ENCODE data around the gene CD83. TPM values are rescaled to one million over a fixed set of nuclear protein-coding genes. Genes with fewer than 3 reads are reported as not detected.

CD83 gene
- total RNA-seq, 1 donor = 1.4 TPM

DNA sequence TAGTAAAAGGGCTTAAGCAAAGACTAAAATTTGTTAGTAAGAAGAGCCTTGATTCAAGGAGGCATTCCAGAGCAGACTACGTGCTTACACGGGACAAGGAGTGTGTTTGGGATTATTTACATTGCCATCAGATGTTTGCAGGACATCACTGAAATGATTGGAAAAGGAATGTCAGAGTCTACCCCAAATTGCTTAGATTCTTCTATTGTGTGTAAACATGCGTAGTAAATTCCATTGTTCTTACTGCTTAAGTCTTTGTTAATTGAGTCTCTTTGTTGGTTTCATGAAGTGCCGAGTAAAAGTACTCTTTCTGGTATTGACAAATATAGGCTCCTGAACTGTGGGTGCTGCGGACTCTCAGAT, 60.5 kb downstream of the CD83 start:
- H3K36me3 ChIP-seq (ENCODE audit: insufficient read depth, low read length) = no peaks in the 10 kb centered on the region
- TF ChIP-seq, protein P1, sequence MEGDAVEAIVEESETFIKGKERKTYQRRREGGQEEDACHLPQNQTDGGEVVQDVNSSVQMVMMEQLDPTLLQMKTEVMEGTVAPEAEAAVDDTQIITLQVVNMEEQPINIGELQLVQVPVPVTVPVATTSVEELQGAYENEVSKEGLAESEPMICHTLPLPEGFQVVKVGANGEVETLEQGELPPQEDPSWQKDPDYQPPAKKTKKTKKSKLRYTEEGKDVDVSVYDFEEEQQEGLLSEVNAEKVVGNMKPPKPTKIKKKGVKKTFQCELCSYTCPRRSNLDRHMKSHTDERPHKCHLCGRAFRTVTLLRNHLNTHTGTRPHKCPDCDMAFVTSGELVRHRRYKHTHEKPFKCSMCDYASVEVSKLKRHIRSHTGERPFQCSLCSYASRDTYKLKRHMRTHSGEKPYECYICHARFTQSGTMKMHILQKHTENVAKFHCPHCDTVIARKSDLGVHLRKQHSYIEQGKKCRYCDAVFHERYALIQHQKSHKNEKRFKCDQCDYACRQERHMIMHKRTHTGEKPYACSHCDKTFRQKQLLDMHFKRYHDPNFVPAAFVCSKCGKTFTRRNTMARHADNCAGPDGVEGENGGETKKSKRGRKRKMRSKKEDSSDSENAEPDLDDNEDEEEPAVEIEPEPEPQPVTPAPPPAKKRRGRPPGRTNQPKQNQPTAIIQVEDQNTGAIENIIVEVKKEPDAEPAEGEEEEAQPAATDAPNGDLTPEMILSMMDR (IDR thresholded peaks at IDR 0.05; ENCODE audit: extremely low read depth, low read depth, low read length) = no peak
- H2AFZ ChIP-seq (ENCODE audit: low read length) = no peak overlapping the region
- H3K4me3 ChIP-seq (ENCODE audit: insufficient read depth, low read length) = no peak overlapping the region
- DNase-seq (ENCODE audit: insufficient read length, low spot score, missing footprints) = no peak
- no peaks in the 10 kb centered on the region for H3K79me2 ChIP-seq (ENCODE audit: insufficient read depth, low read length)
- H4K20me1 ChIP-seq (ENCODE audit: insufficient read depth, low read length) = no peaks in the 10 kb centered on the region
- no peaks in the 10 kb centered on the region for H3K4me1 ChIP-seq (ENCODE audit: insufficient read depth, low read length)
- no peaks in the 10 kb centered on the region for H3K9me3 ChIP-seq (ENCODE audit: low read depth, low read length)
- peaks cover 31% of the 10 kb centered on the region for H3K27me3 ChIP-seq (ENCODE audit: insufficient read depth, low read length)
- H3K27ac ChIP-seq (ENCODE audit: low read depth, low read length) = no peak overlapping the region
- H3K4me2 ChIP-seq (ENCODE audit: insufficient read depth, low read length) = no peak overlapping the region

GRCh38 chr6:14180609-14181008, 63.0 kb downstream of the CD83 start:
- H3K9me3 ChIP-seq (ENCODE audit: low read depth, low read length) = no peaks in the 10 kb centered on the region
- H3K27me3 ChIP-seq (ENCODE audit: insufficient read depth, low read length) = peaks cover 32% of the 10 kb centered on the region
- DNase-seq (ENCODE audit: insufficient read length, low spot score, missing footprints) = no peak
- no peak overlapping the region for H3K4me3 ChIP-seq (ENCODE audit: insufficient read depth, low read length)
- H2AFZ ChIP-seq (ENCODE audit: low read length) = no peak overlapping the region
- H3K36me3 ChIP-seq (ENCODE audit: insufficient read depth, low read length) = no peaks in the 10 kb centered on the region
- H3K27ac ChIP-seq (ENCODE audit: low read depth, low read length) = no peak overlapping the region
- no peaks in the 10 kb centered on the region for H3K79me2 ChIP-seq (ENCODE audit: insufficient read depth, low read length)
- no peak overlapping the region for H3K4me2 ChIP-seq (ENCODE audit: insufficient read depth, low read length)
- no peaks in the 10 kb centered on the region for H4K20me1 ChIP-seq (ENCODE audit: insufficient read depth, low read length)
- TF ChIP-seq, protein P1 (IDR thresholded peaks at IDR 0.05; ENCODE audit: extremely low read depth, low read depth, low read length) = no peak
- H3K4me1 ChIP-seq (ENCODE audit: insufficient read depth, low read length) = no peaks in the 10 kb centered on the region

- Histone ChIP-seq H3K36me3 (ENCODE audit: insufficient read depth, low read length) (no peaks in the 10 kb centered on the region), H3K4me1 (ENCODE audit: insufficient read depth, low read length) (no peaks in the 10 kb centered on the region), H2AFZ (ENCODE audit: low read length) (no peak overlapping the region), H3K4me2 (ENCODE audit: insufficient read depth, low read length) (no peak overlapping the region), H3K79me2 (ENCODE audit: insufficient read depth, low read length) (no peaks in the 10 kb centered on the region), H3K4me3 (ENCODE audit: insufficient read depth, low read length) (no peak overlapping the region), H3K27me3 (ENCODE audit: insufficient read depth, low read length) (peaks cover 12% of the 10 kb centered on the region), H3K9me3 (ENCODE audit: low read depth, low read length) (no peaks in the 10 kb centered on the region), H4K20me1 (ENCODE audit: insufficient read depth, low read length) (no peaks in the 10 kb centered on the region), H3K27ac (ENCODE audit: low read depth, low read length) (no peak overlapping the region)
- no peak for DNase-seq (ENCODE audit: insufficient read length, low spot score, missing footprints)
- TF ChIP-seq, protein P1 (IDR thresholded peaks at IDR 0.05; ENCODE audit: extremely low read depth, low read depth, low read length) = no peak
These were observed 65.3 kb downstream of the CD83 start for GRCh38 chr6:14182916-14183315.

Small RNAs within 50 kb of the gene (small RNA-seq; reads per million reads assigned to genes)
- gene RNU7-133P = not detected

Other genes with a start within 250 kb of the CD83 start
- gene RNF182, start 192.8 kb upstream of the CD83 start, total RNA-seq = 3.3 and 4.4 TPM in 2 replicates

Data from osteoblast (primary cell).